ENCODE results near the gene METTL24.

Gene METTL24

DNA sequence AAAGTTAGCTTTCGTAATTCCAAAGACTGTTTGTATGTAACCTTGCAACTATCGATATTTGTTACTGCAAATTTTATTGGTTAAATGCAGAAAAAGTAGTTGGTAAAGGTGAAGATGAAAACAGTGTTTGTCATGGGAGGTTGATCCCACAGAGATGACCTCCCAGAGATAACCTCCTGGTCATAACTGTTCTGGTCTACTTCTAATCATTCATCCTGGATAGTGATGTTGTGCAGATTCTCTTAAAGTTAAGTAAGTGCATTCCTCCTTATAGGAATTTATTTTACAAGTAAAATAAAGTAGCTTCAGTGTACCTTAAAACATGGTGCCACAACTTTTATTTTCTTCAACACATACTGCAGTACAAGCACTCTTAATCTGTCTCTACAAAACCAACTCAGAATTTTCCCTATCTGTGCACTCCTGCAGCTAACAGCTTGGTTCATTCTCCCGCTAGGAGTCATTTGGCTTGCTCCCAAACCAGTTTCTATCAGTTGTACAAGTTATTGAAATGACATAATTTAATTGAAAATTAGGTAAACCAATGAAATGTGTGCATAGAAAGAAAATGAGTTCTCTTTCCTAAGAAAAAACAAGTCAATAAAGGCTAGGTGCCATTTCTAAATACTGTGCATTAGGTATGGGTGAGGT is 19.2 kb downstream of the METTL24 start:
- DNase-seq (ENCODE audit: low read depth in 3 of 3, low spot score in 1 of 3), result no peak

GRCh38 chr6:110337486-110337885 is 20.7 kb downstream of the METTL24 start:
- DNase-seq (ENCODE audit: low read depth in 3 of 3, low spot score in 1 of 3), result no peak

DNA sequence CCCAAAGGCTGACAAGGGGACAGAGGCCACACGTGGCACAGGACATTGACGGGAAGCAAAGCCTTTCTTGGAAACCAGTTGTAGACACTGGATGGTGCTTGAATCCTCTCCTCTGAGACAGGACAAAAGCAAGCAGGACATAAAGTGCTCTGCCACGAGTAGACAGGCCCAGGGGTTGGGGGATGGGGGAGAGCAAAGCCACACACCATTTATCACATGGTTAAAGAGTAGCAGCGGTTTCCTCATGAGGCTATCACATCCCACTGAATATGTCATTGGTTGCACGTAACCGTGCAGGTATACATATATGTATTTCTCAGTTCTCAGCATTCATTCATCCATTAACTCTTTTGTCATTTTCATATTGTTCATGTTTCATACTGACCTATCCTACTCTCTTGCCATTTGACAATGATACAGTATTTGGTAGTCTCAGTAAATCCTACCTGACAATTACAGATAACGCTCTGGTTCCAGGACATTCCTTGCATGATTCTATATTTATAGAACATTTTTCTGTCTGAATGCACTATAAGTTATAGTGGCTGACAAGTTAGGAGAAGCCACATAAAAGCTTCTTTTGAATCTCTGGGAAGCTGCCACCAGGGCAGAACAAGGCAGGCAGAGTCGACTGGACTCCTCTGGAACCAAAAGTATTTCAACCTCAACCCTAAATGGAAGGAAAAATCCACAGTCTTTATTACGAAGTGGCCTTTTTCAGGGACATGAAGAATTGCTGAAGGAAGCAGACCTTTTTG is 23.5 kb downstream of the METTL24 start:
- no peak for DNase-seq (ENCODE audit: low read depth in 3 of 3, low spot score in 1 of 3)

DNA sequence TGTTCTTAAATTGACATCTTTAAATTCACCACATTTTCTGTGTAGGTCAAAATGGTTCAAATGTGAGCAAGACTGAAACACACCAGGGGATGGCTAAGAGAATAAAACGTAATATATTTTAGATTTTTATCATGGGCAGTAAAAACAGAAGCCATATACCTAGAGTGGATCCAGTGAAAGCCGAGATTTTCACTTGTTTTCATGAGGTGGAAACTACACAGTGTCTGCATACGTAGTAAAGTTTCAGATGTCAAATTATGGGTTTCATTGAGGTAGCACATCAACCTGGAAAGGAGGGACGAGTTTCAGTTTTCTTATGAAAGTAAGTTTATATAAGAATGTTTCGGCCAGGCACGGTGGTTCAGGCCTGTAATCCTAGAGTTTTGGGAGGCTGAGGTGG is 25.9 kb downstream of the METTL24 start:
- DNase-seq (ENCODE audit: low read depth in 3 of 3, low spot score in 1 of 3), result no peak

DNA sequence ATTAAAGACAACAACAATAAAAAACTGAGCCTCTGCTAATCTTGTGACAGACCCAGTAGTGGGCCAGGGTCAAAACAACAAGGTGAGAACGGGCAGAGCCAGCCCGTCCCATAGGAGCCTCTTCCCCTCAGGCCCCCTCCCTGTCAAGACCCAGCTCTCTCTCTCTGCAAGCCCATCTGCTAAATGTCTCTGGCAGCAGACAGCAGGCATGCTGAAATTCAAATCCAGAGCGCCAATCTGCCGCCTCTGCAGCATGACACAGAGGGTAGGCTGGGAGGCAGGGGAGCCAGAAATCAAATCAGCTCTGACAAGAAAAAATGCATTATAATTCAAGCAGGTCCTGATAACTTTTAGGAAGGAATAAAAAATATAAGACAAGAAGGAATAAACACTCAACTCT is 26.3 kb downstream of the METTL24 start:
- DNase-seq (ENCODE audit: low read depth in 3 of 3, low spot score in 1 of 3), result no peak

DNA sequence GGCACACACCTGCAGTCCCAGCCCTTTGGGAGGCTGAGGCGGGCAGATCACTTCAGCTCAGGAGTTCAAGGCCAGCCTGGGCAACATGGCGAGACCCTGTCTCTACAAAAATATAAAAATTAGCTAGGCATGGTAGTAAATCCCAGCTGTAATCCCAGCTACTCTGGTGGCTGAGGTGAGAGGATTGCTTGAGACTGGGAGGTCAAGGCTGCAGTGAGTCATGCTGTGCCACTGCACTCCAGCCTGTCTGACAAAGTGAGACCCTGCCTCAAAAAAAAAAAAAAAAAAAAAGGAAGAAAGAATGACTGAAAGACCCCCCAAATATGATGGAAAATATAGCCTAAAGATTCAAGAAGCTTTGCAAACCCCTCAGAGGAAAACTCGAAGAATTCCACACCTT is 26.8 kb downstream of the METTL24 start:
- no peak for DNase-seq (ENCODE audit: low read depth in 3 of 3, low spot score in 1 of 3)

DNA sequence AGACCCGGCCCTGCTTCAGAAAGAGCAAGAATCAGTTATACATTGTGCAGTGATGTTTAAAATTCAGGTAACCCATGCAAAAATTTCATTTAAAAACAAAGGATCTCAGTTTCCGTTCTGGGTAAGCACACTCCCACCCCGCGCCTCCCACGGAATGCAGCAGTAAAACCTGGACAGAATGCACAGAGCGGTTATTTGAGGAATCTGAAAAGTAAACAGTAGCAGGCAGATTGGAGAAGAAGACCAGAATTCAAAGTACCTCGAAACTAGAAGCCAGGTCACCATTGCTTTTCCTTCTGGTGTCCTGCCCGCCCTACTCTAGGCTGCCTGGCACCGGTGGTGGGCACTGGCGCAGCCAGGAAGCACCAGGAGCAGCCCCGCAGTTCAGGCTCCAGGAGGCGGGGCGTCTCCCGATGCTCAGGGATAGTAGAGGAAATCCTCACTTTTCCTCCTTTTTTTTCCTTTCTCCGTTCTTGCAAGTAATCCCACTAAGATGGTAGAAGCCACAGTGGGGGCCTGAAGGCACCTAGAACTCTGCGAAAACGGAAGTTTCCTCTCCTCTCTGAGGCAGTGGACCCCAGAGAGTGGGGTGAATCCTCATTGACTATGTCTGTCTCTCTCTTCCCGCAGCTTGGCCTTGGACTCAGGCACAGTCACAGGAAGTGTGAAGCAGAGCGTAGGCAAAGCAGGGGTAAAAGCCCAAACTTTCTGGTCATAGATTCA is 28.3 kb downstream of the METTL24 start:
- DNase-seq (ENCODE audit: low read depth in 3 of 3, low spot score in 1 of 3), result no peak

DNA sequence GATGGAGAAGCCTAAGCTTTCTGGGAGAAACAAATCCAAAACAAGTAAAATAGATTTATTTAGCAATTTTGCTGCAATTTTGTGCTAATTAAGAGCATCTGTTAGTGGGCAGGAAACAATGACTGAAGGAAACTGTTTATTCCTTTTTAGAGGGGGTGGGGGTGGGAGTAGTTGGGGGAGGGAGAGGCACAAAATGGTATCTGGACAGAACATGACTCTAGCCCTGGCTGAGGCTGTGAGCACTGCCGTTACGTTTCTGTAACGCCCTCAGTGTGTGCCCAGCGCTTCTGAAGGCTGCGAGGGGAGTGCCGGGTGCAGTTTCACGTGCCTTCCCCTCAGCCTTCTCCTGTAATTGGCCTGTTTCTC is 28.8 kb downstream of the METTL24 start:
- DNase-seq (ENCODE audit: low read depth in 3 of 3, low spot score in 1 of 3), result no peak

- no peak for DNase-seq (ENCODE audit: low read depth in 3 of 3, low spot score in 1 of 3)
Measured at GRCh38 chr6:110328259-110328658, 29.9 kb downstream of the METTL24 start.

- no peak for DNase-seq (ENCODE audit: low read depth in 3 of 3, low spot score in 1 of 3)
Measured at GRCh38 chr6:110327391-110327790, 30.8 kb downstream of the METTL24 start.

DNA sequence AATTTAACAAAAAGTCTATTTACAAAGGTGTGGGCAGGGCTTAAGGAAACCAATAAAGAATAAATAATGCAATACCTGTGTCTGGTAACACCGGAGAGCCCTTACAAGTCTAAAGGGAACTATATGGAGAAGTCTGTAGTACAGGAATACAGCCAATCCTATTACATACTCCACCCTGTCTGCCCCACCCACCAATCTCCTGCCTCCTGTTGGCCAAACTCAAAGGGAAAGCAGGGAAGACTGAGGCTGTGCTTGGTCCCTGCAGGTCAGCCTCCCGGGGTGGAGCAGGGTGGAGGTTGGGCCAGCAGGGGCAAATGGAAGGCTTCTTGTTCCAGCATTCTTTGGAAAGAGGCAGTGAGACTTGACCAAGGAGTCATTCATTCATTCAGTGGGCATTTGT is 31.5 kb downstream of the METTL24 start:
- no peak for DNase-seq (ENCODE audit: low read depth in 3 of 3, low spot score in 1 of 3)

DNA sequence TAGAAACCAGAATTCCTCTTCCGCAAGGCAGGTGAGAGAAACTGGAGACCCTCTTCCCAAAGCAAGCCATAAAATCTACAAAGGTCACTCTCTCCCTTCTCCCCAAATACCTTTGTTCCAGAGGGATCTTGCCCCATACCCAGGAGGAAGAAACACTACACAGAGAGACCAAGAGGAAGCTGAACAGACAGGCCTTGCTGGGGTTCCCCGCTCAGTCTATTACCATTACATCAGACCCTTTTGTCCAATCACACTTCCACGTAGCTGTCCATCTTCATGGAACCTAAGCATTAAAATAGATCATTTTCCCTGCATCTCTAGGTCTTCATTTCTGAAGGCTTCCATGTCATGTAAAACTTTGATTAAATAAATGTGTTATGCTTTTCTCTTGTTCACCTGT is 32.1 kb downstream of the METTL24 start:
- DNase-seq (ENCODE audit: low read depth in 3 of 3, low spot score in 1 of 3), result no peak

- no peak for DNase-seq (ENCODE audit: low read depth in 3 of 3, low spot score in 1 of 3)
Measured at GRCh38 chr6:110325197-110325596, 33.0 kb downstream of the METTL24 start.

- DNase-seq (ENCODE audit: low read depth in 3 of 3, low spot score in 1 of 3), result no peak
Measured at GRCh38 chr6:110324548-110324947, 33.6 kb downstream of the METTL24 start.

DNA sequence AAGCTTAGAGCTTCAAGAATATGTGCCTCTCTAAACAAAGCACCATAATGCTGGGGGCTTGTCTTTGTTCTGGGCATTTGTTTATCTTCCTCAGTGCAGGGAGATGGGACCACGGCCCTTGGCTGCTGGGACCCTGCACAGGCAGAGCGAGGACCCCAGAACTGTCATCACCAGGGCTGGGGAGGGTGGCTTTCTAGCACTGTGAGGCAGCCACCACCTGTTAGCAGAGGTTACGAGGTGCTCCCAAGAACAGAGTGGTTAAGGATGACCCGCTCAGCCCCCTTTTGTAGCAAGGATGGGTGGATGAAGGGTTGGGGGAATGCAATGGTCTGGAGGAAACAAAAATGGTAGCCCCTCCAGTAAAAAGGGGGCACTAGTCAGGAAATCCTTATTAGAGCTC is 34.9 kb downstream of the METTL24 start:
- DNase-seq (ENCODE audit: low read depth in 3 of 3, low spot score in 1 of 3), result no peak

- no peak for DNase-seq (ENCODE audit: low read depth in 3 of 3, low spot score in 1 of 3)
Measured at GRCh38 chr6:110322874-110323242, 35.3 kb downstream of the METTL24 start.

DNA sequence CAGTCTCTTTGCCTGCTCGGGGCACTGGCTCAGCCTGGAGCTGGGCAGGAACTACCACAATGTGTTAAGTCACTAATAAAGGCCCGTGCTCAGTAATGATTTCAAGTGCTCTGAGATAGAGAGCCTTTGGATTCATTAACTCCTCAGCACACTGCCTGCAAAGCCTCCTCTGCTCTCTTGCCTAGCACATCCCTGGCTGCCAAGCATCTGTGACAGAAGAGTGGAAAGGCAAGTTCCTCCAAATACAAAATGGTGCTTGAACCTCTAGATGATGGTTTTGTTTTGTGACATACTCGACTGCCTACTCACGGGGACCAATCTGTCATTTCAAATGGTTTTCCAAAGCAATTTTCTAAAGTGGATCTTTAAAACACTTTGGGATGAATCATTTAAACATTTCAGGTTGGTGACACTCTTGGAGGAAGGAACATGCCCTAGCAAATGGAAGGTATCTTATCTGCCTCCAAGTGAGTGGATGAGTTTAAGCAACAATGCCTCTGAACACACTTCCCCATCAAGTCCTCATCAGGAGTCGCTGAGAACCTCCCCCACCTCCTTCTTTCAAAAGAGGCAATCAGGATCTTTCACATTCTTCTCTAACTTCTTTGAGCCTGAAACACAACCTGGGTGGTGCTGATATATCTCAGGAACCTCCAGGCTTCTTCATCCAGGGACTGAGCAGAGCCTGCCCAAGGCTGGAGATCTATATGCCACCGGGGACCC is 35.8 kb downstream of the METTL24 start:
- no peak for DNase-seq (ENCODE audit: low read depth in 3 of 3, low spot score in 1 of 3)

- no peak for DNase-seq (ENCODE audit: low read depth in 3 of 3, low spot score in 1 of 3)
Measured at GRCh38 chr6:110320307-110320706, 37.8 kb downstream of the METTL24 start.

- no peak for DNase-seq (ENCODE audit: low read depth in 3 of 3, low spot score in 1 of 3)
Measured at GRCh38 chr6:110319843-110320242, 38.3 kb downstream of the METTL24 start.

DNA sequence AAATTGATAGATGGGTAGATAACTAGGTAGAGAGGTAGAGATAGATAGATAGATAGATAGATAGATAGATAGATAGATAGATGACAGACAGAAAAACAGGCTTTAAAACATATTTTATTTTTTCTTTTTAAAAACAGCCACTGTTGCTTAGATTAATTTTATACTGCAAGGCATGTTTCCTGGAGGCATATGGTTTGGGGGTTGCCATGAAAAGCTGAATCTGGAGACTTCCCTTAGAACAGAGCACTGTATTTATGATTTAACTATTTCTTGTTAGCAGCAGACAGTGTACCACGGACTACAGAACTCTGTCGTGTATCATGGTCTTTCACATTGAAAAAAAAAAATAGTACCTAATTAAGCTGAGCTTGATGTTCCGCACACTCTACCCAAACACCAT is 38.8 kb downstream of the METTL24 start:
- no peak for DNase-seq (ENCODE audit: low read depth in 3 of 3, low spot score in 1 of 3)

DNA sequence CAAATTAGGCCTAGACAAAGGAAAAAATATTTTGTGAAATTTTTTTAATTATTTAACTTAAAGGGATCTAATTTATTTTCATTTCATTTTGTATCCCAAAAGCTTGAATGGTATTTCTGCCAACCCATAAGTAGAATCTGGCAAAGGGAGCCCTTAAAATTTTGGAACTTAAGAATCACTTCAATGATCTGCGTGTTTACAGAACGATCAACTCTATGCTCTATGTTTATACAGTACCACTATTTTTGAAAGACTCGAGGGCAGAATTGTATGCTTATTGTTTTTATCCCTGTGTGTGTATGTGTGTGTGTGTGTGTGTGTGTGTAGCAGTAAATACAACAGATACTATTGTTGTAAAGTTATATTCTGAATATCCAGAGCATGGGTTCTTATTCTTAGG is 39.2 kb downstream of the METTL24 start:
- no peak for DNase-seq (ENCODE audit: low read depth in 3 of 3, low spot score in 1 of 3)

DNA sequence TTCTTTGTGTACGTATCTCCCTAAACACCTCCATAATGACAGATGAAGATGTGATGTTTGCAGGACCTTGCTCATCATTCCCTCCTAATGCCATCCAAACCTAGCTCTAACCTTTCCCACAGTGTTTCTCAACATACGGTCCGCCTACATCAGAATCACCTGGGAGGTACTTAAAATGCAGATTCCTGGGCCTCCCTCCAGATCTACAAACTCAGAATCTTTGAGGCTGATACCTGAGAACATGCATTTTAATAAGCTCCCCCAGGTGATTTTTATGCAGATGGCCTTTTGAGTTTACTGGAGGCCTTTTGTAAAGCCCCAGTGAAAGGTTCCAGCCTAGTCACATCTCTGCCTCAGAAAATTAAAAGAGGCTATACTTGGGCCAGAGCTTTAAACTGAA is 40.5 kb downstream of the METTL24 start:
- DNase-seq (ENCODE audit: low read depth in 3 of 3, low spot score in 1 of 3), result no peak

Data from stimulated activated CD4-positive, alpha-beta T cell treated with anti-CD3 and anti-CD28 coated beads, TNF-alpha, amount 100 ng/mL, for 1 hour (primary cell).